ENCODE results near the gene CALN1. TPM values are rescaled to one million over a fixed set of nuclear protein-coding genes. Genes with fewer than 3 reads are reported as not detected.

CALN1 gene
- polyA plus RNA-seq, 1 donor (not counting 4 experiments of a cell fraction or from before 2014, with no cell fraction given): not detected

GRCh38 chr7:72281308-72281707, 130.8 kb downstream of the CALN1 start:
- Histone ChIP-seq H4K20me1 (ENCODE audit: control insufficient read depth, extremely low read depth, insufficient read depth, low read length) (no peaks in the 10 kb centered on the region), H3K9me3 (ENCODE audit: control insufficient read depth, low read depth, low read length) (no peaks in the 10 kb centered on the region), H2AFZ (ENCODE audit: control insufficient read depth, low read length) (no peak overlapping the region), H3K79me2 (ENCODE audit: control insufficient read depth, insufficient read depth, low read length) (no peaks in the 10 kb centered on the region), H3K27me3 (ENCODE audit: control insufficient read depth, extremely low read depth, insufficient read depth, low read length) (no peaks in the 10 kb centered on the region), H3K4me2 (ENCODE audit: control insufficient read depth, extremely low read depth, insufficient read depth, low read depth, low read length) (no peak overlapping the region), H3K36me3 (ENCODE audit: control insufficient read depth in 2 of 2, extremely low read depth in 1 of 2, insufficient read depth in 2 of 2, low read length in 2 of 2) (no peaks in the 10 kb centered on the region), H3K4me3 (ENCODE audit: control insufficient read depth in 2 of 3, extremely low read depth in 1 of 3, insufficient read depth in 2 of 3, low read depth in 1 of 3, low read length in 3 of 3) (no peak overlapping the region), H3K4me1 (ENCODE audit: control insufficient read depth, extremely low read depth, insufficient read depth, low read length) (no peaks in the 10 kb centered on the region), H3K27ac (ENCODE audit: control insufficient read depth, insufficient read depth, low read length) (no peak overlapping the region), H3K9me1 (ENCODE audit: control insufficient read depth, extremely low read depth, insufficient read depth, low read length) (no peaks in the 10 kb centered on the region), H3K9ac (ENCODE audit: control insufficient read depth, extremely low read depth, insufficient read depth, low read length) (no peak overlapping the region)
- DNase-seq (ENCODE audit: low read depth, low spot score) (no peak), FAIRE-seq (no peak)
- TF ChIP-seq EZH2 (IDR thresholded peaks at IDR 0.05; ENCODE audit: low read length): no peak
- no peak for TF ChIP-seq CTCF (optimal IDR thresholded peaks at IDR 0.05 in 1 of 3, IDR thresholded peaks at IDR 0.05 in 1 of 3, conservative IDR thresholded peaks at IDR 0.05 in 1 of 3; ENCODE audit: extremely low read depth in 1 of 3, insufficient read depth in 2 of 3, low read length in 3 of 3)
- dilution Hi-C loops (cut with MboI; ENCODE audit: extremely low pct_ligation_motif_present, low sequenced_read_pairs): no loop called here

- Histone ChIP-seq H4K20me1 (ENCODE audit: control insufficient read depth, extremely low read depth, insufficient read depth, low read length) (no peaks in the 10 kb centered on the region), H3K79me2 (ENCODE audit: control insufficient read depth, insufficient read depth, low read length) (no peaks in the 10 kb centered on the region), H3K9me3 (ENCODE audit: control insufficient read depth, low read depth, low read length) (no peaks in the 10 kb centered on the region), H2AFZ (ENCODE audit: control insufficient read depth, low read length) (no peak overlapping the region), H3K27ac (ENCODE audit: control insufficient read depth, insufficient read depth, low read length) (no peak overlapping the region), H3K4me3 (ENCODE audit: control insufficient read depth in 2 of 3, extremely low read depth in 1 of 3, insufficient read depth in 2 of 3, low read depth in 1 of 3, low read length in 3 of 3) (no peak overlapping the region), H3K4me2 (ENCODE audit: control insufficient read depth, extremely low read depth, insufficient read depth, low read depth, low read length) (no peak overlapping the region), H3K9ac (ENCODE audit: control insufficient read depth, extremely low read depth, insufficient read depth, low read length) (no peak overlapping the region), H3K36me3 (ENCODE audit: control insufficient read depth in 2 of 2, extremely low read depth in 1 of 2, insufficient read depth in 2 of 2, low read length in 2 of 2) (no peaks in the 10 kb centered on the region), H3K27me3 (ENCODE audit: control insufficient read depth, extremely low read depth, insufficient read depth, low read length) (no peaks in the 10 kb centered on the region), H3K4me1 (ENCODE audit: control insufficient read depth, extremely low read depth, insufficient read depth, low read length) (no peaks in the 10 kb centered on the region), H3K9me1 (ENCODE audit: control insufficient read depth, extremely low read depth, insufficient read depth, low read length) (no peaks in the 10 kb centered on the region)
- TF ChIP-seq CTCF (optimal IDR thresholded peaks at IDR 0.05 in 1 of 3, IDR thresholded peaks at IDR 0.05 in 1 of 3, conservative IDR thresholded peaks at IDR 0.05 in 1 of 3; ENCODE audit: extremely low read depth in 1 of 3, insufficient read depth in 2 of 3, low read length in 3 of 3) (no peak), EZH2 (IDR thresholded peaks at IDR 0.05; ENCODE audit: low read length) (no peak)
- no peak for DNase-seq (ENCODE audit: low read depth, low spot score)
- dilution Hi-C loops (cut with MboI; ENCODE audit: extremely low pct_ligation_motif_present, low sequenced_read_pairs): no loop called here
- no peak for FAIRE-seq
These were observed 132.9 kb downstream of the CALN1 start for GRCh38 chr7:72279203-72279602.
